IgD-negative memory B cell (primary cell): Measurements from ENCODE around the gene IYD. TPM values are rescaled to one million over a fixed set of nuclear protein-coding genes. Genes with fewer than 3 reads are reported as not detected.

Source experiments
- H3K27ac Mint-ChIP-seq, 3 donors: one replicate each; pipeline ENCODE4 v1.8.0; 2020 to 2022; ENCODE audit warnings: mild to moderate bottlenecking in 3 of 3, mixed read lengths in 3 of 3, moderate library complexity in 1 of 3
- H3K27me3 Mint-ChIP-seq: one replicate; pipeline ENCODE4 v1.8.0; 2021; ENCODE audit warnings: mixed read lengths
- H3K36me3 Mint-ChIP-seq: one replicate; pipeline ENCODE4 v1.8.0; 2020; ENCODE audit warnings: mild to moderate bottlenecking, mixed read lengths
- H3K4me1 Mint-ChIP-seq, 3 donors: one replicate each; pipeline ENCODE4 v1.8.0; 2020 to 2022; ENCODE audit warnings: mixed read lengths in 3 of 3, mild to moderate bottlenecking in 1 of 3
- H3K4me3 Mint-ChIP-seq, 4 donors: one replicate each; pipeline ENCODE4 v1.8.0; 2020 to 2022; ENCODE audit warnings: mild to moderate bottlenecking in 4 of 4, mixed read lengths in 4 of 4, moderate library complexity in 3 of 4
- H3K9me3 Mint-ChIP-seq, 3 donors: one replicate each; pipeline ENCODE4 v1.8.0; 2020 to 2021; ENCODE audit warnings: mixed read lengths in 3 of 3, mild to moderate bottlenecking in 1 of 3
- polyA plus RNA-seq: library from polyadenylated mRNA; unstranded; fragments of 300-500 nt; fragmentation: Illumina TruSeq; gene quantifications from one replicate; pipeline ENCODE4 v1.2.3, GENCODE V29; 2021

The IYD gene
- polyA plus RNA-seq, 1 donor from 2014 or later: not detected

DNA sequence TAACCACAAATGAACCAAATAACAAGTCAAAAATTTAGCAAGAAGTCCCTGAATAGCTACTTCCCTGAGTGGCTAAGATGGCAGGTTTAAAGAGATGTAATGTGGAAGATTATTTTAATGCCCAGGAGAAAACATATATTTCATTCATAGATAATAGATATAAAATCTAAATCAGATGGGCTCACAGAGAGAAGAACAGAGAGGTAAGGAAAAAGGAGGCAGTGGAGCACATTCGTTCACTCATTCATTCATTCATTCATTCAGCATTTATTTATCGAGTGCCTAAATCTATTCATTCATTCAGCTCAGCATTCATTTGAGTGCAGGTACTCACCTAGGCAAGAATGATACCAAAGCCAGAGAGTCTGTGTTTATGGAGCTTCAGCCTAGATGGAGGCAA is 32.1 kb upstream of the IYD start:
- no peaks in the 10 kb centered on the region for H3K9me3 Mint-ChIP-seq
- peaks cover 1% of the 10 kb centered on the region for H3K27me3 Mint-ChIP-seq
- peaks cover 1% of the 10 kb centered on the region for H3K36me3 Mint-ChIP-seq
- H3K27ac Mint-ChIP-seq: no peak overlapping the region
- H3K4me1 Mint-ChIP-seq: peaks cover 0 to 3% (median 0%) of the 10 kb centered on the region in 3 donors
- H3K4me3 Mint-ChIP-seq: no peak overlapping the region

DNA sequence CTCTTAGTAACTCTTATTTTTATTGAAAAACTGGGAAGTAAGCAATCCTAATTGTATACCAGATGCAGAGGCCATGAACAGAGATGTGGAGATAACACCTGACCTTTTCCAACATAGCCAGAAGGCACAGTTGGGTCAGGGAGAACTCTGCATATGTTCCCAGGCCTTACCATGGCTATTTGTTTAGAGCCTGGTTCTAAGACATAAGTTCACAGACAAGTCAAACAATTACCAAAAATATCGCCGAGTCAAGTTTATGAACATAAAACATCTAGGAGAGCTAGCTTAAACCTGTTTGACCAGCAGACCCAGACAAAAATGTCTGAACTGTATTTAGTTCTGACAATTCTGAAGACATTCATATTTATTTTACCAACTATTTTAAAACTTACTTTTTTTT is 26.7 kb upstream of the IYD start:
- H3K27ac Mint-ChIP-seq: no peak overlapping the region
- H3K4me3 Mint-ChIP-seq: no peak overlapping the region
- no peaks in the 10 kb centered on the region for H3K4me1 Mint-ChIP-seq
- H3K27me3 Mint-ChIP-seq: peaks cover 1% of the 10 kb centered on the region
- H3K9me3 Mint-ChIP-seq: no peaks in the 10 kb centered on the region
- no peaks in the 10 kb centered on the region for H3K36me3 Mint-ChIP-seq

- Mint-ChIP-seq H3K4me1 (peaks cover 5 to 8% (median 7%) of the 10 kb centered on the region in 3 donors), H3K36me3 (no peaks in the 10 kb centered on the region), H3K27me3 (peaks cover 1% of the 10 kb centered on the region), H3K4me3 (no peak overlapping the region), H3K9me3 (no peaks in the 10 kb centered on the region), H3K27ac (no peak overlapping the region)
Measured at GRCh38 chr6:150343434-150343833, 25.4 kb upstream of the IYD start.

GRCh38 chr6:150345781-150346180 is 23.0 kb upstream of the IYD start:
- Mint-ChIP-seq H3K36me3 (no peaks in the 10 kb centered on the region), H3K4me3 (no peak overlapping the region), H3K9me3 (no peaks in the 10 kb centered on the region), H3K4me1 (peaks cover 5 to 8% (median 7%) of the 10 kb centered on the region in 3 donors), H3K27me3 (no peaks in the 10 kb centered on the region), H3K27ac (no peak overlapping the region)

- Mint-ChIP-seq H3K9me3 (no peaks in the 10 kb centered on the region), H3K4me3 (no peak overlapping the region), H3K4me1 (peaks cover 5 to 8% (median 7%) of the 10 kb centered on the region in 3 donors), H3K27ac (no peak overlapping the region), H3K36me3 (no peaks in the 10 kb centered on the region), H3K27me3 (no peaks in the 10 kb centered on the region)
Measured at GRCh38 chr6:150346346-150346745, 22.5 kb upstream of the IYD start.

- H3K27ac Mint-ChIP-seq: peak overlapping the region in 1 of 3 donors; percentile 32
- H3K9me3 Mint-ChIP-seq: no peaks in the 10 kb centered on the region
- peaks cover 5 to 8% (median 7%) of the 10 kb centered on the region in 3 donors for H3K4me1 Mint-ChIP-seq
- no peaks in the 10 kb centered on the region for H3K27me3 Mint-ChIP-seq
- no peaks in the 10 kb centered on the region for H3K36me3 Mint-ChIP-seq
- H3K4me3 Mint-ChIP-seq: no peak overlapping the region
Measured at GRCh38 chr6:150347845-150348244, 21.0 kb upstream of the IYD start.

DNA sequence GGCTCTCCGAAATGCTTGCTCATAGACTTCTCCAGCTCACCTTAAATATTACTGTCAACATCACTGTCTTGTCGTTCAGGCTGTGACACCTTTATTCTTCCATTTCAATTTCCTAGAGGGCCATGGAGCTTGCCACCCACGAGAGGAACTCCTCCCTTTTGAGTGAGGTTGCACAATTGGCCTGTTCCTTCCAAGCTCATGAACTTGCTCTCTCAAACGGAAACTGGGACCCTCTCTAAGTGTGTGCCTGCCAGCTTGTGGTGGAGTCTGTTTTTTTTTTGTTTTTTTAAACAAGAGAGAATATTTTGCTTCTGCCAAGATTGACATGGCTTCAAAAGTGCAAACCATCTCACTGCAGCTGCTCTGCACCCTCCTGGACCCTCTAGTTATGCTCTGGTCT is 19.3 kb upstream of the IYD start:
- Mint-ChIP-seq H3K27ac (no peak overlapping the region), H3K9me3 (no peaks in the 10 kb centered on the region), H3K27me3 (no peaks in the 10 kb centered on the region), H3K4me1 (peaks cover 5 to 8% (median 7%) of the 10 kb centered on the region in 3 donors), H3K4me3 (no peak overlapping the region), H3K36me3 (no peaks in the 10 kb centered on the region)

- no peak overlapping the region for H3K4me3 Mint-ChIP-seq
- H3K4me1 Mint-ChIP-seq: peaks cover 4 to 8% (median 6%) of the 10 kb centered on the region in 3 donors
- no peak overlapping the region for H3K27ac Mint-ChIP-seq
- peaks cover 2% of the 10 kb centered on the region for H3K36me3 Mint-ChIP-seq
- H3K27me3 Mint-ChIP-seq: peaks cover 2% of the 10 kb centered on the region
- no peaks in the 10 kb centered on the region for H3K9me3 Mint-ChIP-seq
Measured at GRCh38 chr6:150352321-150353296, 16.2 kb upstream of the IYD start.

DNA sequence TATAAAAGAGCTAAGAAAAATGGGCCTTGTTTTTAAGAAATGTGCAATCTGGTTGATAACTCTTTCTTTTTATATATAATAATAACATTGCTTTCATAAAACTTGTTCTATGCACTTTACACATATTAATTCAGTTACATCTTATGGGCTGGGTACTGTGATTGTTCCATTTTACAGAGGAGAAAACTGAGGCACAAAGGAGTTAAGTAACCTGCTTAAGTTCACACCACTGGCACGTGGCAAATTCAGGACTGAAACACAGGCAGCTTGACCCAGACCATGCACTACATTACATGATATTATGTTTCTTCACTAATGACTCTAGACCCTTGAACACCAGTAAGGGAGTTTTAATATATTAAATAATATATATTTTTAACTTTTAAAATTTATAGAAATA is 15.4 kb upstream of the IYD start:
- Mint-ChIP-seq H3K4me3 (no peak overlapping the region), H3K36me3 (peaks cover 2% of the 10 kb centered on the region), H3K4me1 (no peaks in the 10 kb centered on the region), H3K27ac (no peak overlapping the region), H3K9me3 (no peaks in the 10 kb centered on the region), H3K27me3 (peaks cover 2% of the 10 kb centered on the region)

DNA sequence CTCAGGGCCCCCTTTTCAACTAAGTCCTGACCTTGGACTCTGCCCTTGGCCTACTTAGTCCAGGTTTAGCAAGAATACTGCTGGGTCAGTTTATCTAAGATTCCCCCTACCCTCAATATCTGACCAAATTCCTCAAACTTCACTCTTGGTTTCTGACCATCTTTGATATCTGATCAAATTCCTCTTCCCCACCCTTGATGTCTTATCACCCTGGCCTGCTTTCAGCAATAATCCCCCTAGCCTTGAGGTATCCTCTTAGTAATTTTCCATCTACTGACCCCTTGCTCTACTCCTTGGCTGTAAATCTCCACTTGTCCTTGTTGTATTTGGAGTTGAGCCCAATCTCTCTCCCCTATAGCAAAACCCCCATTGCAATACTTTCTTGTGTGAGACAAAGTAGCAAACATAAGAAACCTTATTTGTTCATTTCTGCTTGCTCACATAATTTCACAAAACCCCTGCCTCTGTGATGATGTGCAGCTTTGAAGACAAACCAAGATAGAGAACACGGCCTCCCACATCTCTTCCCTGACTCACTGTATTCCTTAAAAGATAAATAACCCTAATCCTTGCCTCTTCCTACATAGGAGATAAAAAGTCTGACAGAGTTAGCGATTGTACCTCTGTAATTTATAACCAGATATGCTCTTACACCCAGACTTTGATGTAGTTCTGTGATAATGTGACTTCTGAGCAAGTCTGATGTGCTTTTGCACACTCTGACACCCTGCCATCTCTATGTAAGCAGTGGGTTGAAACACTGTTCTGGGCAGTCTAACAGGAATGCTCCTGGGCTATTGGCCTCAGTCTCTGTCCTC is 13.8 kb upstream of the IYD start:
- Mint-ChIP-seq H3K36me3 (peaks cover 2% of the 10 kb centered on the region), H3K27me3 (peaks cover 2% of the 10 kb centered on the region), H3K27ac (no peak overlapping the region), H3K4me1 (no peaks in the 10 kb centered on the region), H3K9me3 (no peaks in the 10 kb centered on the region), H3K4me3 (no peak overlapping the region)

DNA sequence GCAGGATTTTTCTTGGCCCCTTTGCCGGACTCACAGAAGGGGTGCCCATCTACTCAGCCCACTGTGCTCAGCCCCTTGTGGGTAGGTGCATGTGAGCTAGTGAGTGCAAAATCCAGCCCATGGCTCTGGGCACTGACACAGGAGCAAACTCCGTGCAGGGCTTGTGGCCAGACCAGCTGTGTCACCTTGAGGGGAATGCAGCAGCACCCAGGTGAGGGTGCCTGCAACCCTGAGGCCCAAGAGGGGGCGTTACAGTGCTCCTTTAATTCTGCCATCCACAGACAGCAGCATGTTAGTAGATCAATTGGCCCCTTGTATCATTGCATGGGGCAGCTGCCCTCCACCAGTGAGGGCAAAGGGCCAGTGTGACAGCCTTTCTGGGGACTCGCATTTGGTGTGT is 12.9 kb upstream of the IYD start:
- no peaks in the 10 kb centered on the region for H3K9me3 Mint-ChIP-seq
- H3K4me3 Mint-ChIP-seq: no peak overlapping the region
- H3K27me3 Mint-ChIP-seq: peaks cover 2% of the 10 kb centered on the region
- H3K4me1 Mint-ChIP-seq: no peaks in the 10 kb centered on the region
- H3K27ac Mint-ChIP-seq: no peak overlapping the region
- peaks cover 2% of the 10 kb centered on the region for H3K36me3 Mint-ChIP-seq

GRCh38 chr6:150361876-150362275 is 6.9 kb upstream of the IYD start:
- peaks cover 7% of the 10 kb centered on the region for H3K27me3 Mint-ChIP-seq
- no peaks in the 10 kb centered on the region for H3K9me3 Mint-ChIP-seq
- no peak overlapping the region for H3K27ac Mint-ChIP-seq
- H3K4me3 Mint-ChIP-seq: no peak overlapping the region
- no peaks in the 10 kb centered on the region for H3K36me3 Mint-ChIP-seq
- H3K4me1 Mint-ChIP-seq: no peaks in the 10 kb centered on the region

DNA sequence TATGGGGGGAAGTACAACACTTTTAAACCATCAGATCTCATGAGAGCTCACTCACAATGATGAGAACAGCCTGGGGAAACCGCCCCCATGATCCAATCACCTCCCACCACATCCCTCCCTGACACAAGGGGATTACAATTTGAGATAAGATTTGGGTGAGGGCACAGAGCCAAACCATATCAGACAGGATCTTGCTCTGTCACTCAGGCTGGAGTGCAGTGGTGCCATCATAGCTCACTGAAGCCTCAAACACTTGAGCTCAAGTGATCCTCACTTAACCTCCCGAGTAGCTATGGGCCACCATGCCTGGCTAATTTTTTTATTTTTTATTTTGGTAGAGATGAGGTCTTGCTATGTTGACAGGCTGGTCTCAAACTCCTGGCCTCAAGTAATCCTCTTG is 5.1 kb upstream of the IYD start:
- H3K27me3 Mint-ChIP-seq: peaks cover 6% of the 10 kb centered on the region
- H3K9me3 Mint-ChIP-seq: no peaks in the 10 kb centered on the region
- no peaks in the 10 kb centered on the region for H3K36me3 Mint-ChIP-seq
- no peak overlapping the region for H3K27ac Mint-ChIP-seq
- no peak overlapping the region for H3K4me3 Mint-ChIP-seq
- no peaks in the 10 kb centered on the region for H3K4me1 Mint-ChIP-seq

- peaks cover 6% of the 10 kb centered on the region for H3K27me3 Mint-ChIP-seq
- H3K27ac Mint-ChIP-seq: no peak overlapping the region
- no peaks in the 10 kb centered on the region for H3K36me3 Mint-ChIP-seq
- no peaks in the 10 kb centered on the region for H3K9me3 Mint-ChIP-seq
- no peaks in the 10 kb centered on the region for H3K4me1 Mint-ChIP-seq
- H3K4me3 Mint-ChIP-seq: no peak overlapping the region
Measured at GRCh38 chr6:150366118-150366778, 2.6 kb upstream of the IYD start.

DNA sequence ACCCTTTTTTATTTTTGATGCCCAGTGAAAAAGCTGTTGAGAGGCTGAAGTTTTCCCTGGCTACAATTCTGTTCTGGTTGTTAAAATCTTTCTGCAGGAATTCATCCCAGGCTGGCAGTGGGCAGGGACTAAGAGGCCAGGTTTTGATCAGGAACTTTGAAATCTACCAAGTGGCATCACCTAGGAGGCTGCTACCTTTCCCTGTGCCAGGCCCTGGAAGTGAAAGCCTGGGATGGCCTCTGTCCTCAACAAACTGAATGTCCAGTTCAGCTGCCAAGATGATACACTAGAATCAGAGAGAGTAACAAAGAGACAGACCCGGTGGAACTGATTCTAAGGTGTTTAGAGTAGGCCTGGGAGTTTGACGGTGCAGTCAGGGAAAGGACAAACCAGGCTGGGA is 596 bp downstream of the IYD start:
- Mint-ChIP-seq H3K4me1 (no peaks in the 10 kb centered on the region), H3K4me3 (no peak overlapping the region), H3K27ac (no peak overlapping the region), H3K36me3 (no peaks in the 10 kb centered on the region), H3K27me3 (peaks cover 11% of the 10 kb centered on the region), H3K9me3 (no peaks in the 10 kb centered on the region)
